Skin of body (tissue), 2 donors: ENCODE measurements around the gene TAS2R19. TPM values are rescaled to one million over a fixed set of nuclear protein-coding genes. Genes with fewer than 3 reads are reported as not detected.
"Not testable (repeated sequence)": the region's sequence is repeated elsewhere in the genome, so short reads cannot be mapped to it uniquely, and the experiment has no call there.

Experiments
- DNase-seq: peaks from one replicate; lab custom pipeline; 2025; lab: John Stamatoyannopoulos, UW
- total RNA-seq: library from RNA; depleted of rRNA; stranded (reverse); fragments of >200 nt; gene quantifications from one replicate; pipeline ENCODE4 v1.2.3, GENCODE V29; 2014

Gene TAS2R19
- 12.6 TPM for total RNA-seq

- DNase-seq: no peak
Measured at GRCh38 chr12:11022520-11022919, at the start of gene TAS2R19. TSS of gene TAS2R19 (minus strand) at chr12:11022620. CDS start at chr12:11022571, 49 bp downstream.

GRCh38 chr12:11071414-11071813 is 49.0 kb upstream of the TAS2R19 start:
- DNase-seq: no peak

- no peak for DNase-seq
Measured at GRCh38 chr12:11070999-11071398, 48.6 kb upstream of the TAS2R19 start.

GRCh38 chr12:11069854-11070365 is 47.5 kb upstream of the TAS2R19 start:
- no peak for DNase-seq

- DNase-seq: no peak
Measured at GRCh38 chr12:11067514-11067913, 45.1 kb upstream of the TAS2R19 start.

GRCh38 chr12:11062194-11062593 is 39.8 kb upstream of the TAS2R19 start, which contains the start of gene TAS2R46:
TSS of gene TAS2R46 (minus strand) at chr12:11062294. CDS start at chr12:11062294, 0 bp downstream.
- not testable (repeated sequence) for DNase-seq

- DNase-seq: no peak
Measured at GRCh38 chr12:11059784-11060183, 37.4 kb upstream of the TAS2R19 start.

GRCh38 chr12:11059041-11059440 is 36.6 kb upstream of the TAS2R19 start:
- no peak for DNase-seq

GRCh38 chr12:11055306-11055705 is 32.9 kb upstream of the TAS2R19 start:
- DNase-seq: no peak

GRCh38 chr12:11049806-11050531 is 27.5 kb upstream of the TAS2R19 start:
- DNase-seq: not testable (repeated sequence)

GRCh38 chr12:11041366-11041765 is 18.9 kb upstream of the TAS2R19 start:
- DNase-seq: not testable (repeated sequence)

- DNase-seq: no peak
Measured at GRCh38 chr12:11040162-11040561, 17.7 kb upstream of the TAS2R19 start.

GRCh38 chr12:11039171-11039570 is 16.8 kb upstream of the TAS2R19 start:
- no peak for DNase-seq

GRCh38 chr12:11033959-11034358 is 11.5 kb upstream of the TAS2R19 start:
- not testable (repeated sequence) for DNase-seq

- no peak for DNase-seq
Measured at GRCh38 chr12:11031307-11031706, 8.9 kb upstream of the TAS2R19 start, which contains the start of gene TAS2R31. TSS of gene TAS2R31 (minus strand) at chr12:11031407. CDS start at chr12:11031335, 72 bp downstream.

GRCh38 chr12:11026118-11026517 is 3.7 kb upstream of the TAS2R19 start:
- no peak for DNase-seq

GRCh38 chr12:11023387-11023786 is 967 bp upstream of the TAS2R19 start:
- no peak for DNase-seq

- no peak for DNase-seq
Measured at GRCh38 chr12:11016937-11017336, 5.5 kb downstream of the TAS2R19 start.

- no peak for DNase-seq
Measured at GRCh38 chr12:11015775-11016430, 6.5 kb downstream of the TAS2R19 start.

- DNase-seq: no peak
Measured at GRCh38 chr12:11014234-11014633, 8.2 kb downstream of the TAS2R19 start.

GRCh38 chr12:11007608-11008007 is 14.8 kb downstream of the TAS2R19 start:
- DNase-seq: no peak

GRCh38 chr12:10998204-10998603 is 24.2 kb downstream of the TAS2R19 start, which contains the start of gene TAS2R20:
TSS of gene TAS2R20 (minus strand) at chr12:10998304. CDS start at chr12:10997875, 429 bp downstream.
- no peak for DNase-seq
